Activated CD4-positive, alpha-beta memory T cell treated with anti-CD3 and anti-CD28 coated beads, Interleukin-2, amount 10 ng/mL, durations not matched to agents 7 days and 5 days (primary cell): ENCODE results near the gene BTBD18. TPM values are rescaled to one million over a fixed set of nuclear protein-coding genes. Genes with fewer than 3 reads are reported as not detected.

Experiments
- total RNA-seq, 2 experiments: library from RNA; stranded (reverse); gene quantifications; one replicate each; pipeline ENCODE4 v1.2.3, GENCODE V29; 2021

Gene BTBD18
- total RNA-seq, 2 experiments from 2014 or later: not detected

Other genes with a start within 250 kb of the BTBD18 start
- gene SLC43A1, start 236.1 kb downstream of the BTBD18 start, total RNA-seq: 10 to 100 TPM; 29.9 to 31.7 TPM
- gene TIMM10, start 221.1 kb downstream of the BTBD18 start, total RNA-seq: 10 to 100 TPM; 82.4 to 86.1 TPM
- gene SMTNL1, start 214.2 kb downstream of the BTBD18 start, total RNA-seq: not detected
- 100 to 1,000 TPM; 281 to 285 TPM for gene UBE2L6, start 184.1 kb downstream of the BTBD18 start, total RNA-seq
- gene SERPING1, start 154.1 kb downstream of the BTBD18 start, total RNA-seq: under 1 TPM; 0.55 to 0.93 TPM
- gene YPEL4, start 101.9 kb downstream of the BTBD18 start, total RNA-seq: 1 to 10 TPM; 1.5 to 2.2 TPM
- 10 to 100 TPM; 14.8 to 17.5 TPM for gene CLP1, start 94.1 kb downstream of the BTBD18 start, total RNA-seq
- 10 to 100 TPM; 77.6 to 86.6 TPM for gene ZDHHC5, start 83.7 kb downstream of the BTBD18 start, total RNA-seq
- gene MED19, start 39.6 kb downstream of the BTBD18 start, total RNA-seq: 10 to 100 TPM; 13.9 to 14.1 TPM
- 10 to 100 TPM; 47.0 to 53.6 TPM for gene TMX2, start 39.2 kb downstream of the BTBD18 start, total RNA-seq
- 100 to 1,000 TPM; 148 to 162 TPM for gene SELENOH, start 10.3 kb downstream of the BTBD18 start, total RNA-seq
- gene CTNND1, start 10.0 kb upstream of the BTBD18 start, total RNA-seq: 1 to 10 TPM; 2.4 to 4.5 TPM